ENCODE measurements around the gene SETD4.

- TF ChIP-seq EZH2phosphoT487 (IDR thresholded peaks at IDR 0.05; ENCODE audit: insufficient read depth, low read depth) (no peak), EZH2 (IDR thresholded peaks at IDR 0.05; ENCODE audit: insufficient read depth, poor library complexity, severe bottlenecking) (no peak)
Observed at GRCh38 chr21:36015045-36015444, 45.3 kb downstream of the SETD4 start.
